GM19238 (cell line): ENCODE results near the gene ZNF740.

Experiments used
- DNase-seq: peaks from one replicate; pipeline ENCODE4 v3.0.0; 2011; ENCODE audit warnings: low spot score; ENCODE audit not compliant: insufficient read length

Gene ZNF740

DNA sequence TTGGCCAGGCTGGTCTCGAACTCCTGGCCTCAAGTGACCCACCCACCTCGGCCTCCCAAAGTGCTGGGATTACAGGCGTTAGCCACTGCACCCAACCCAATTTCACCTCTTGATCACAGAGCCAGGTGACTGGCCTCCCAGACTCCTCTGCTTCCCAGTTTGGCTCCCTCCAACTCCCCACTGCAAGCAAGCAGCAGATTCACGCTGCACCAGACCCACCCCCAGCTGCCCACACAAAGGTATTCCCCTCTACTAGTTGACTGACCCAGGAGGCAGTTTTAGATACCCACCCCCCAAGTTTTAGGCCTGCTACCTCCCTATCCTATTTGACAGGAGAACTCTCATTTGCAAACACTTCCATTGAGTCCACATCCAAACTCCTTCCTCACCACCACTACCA, 46.3 kb downstream of the ZNF740 start:
- DNase-seq, result no peak

DNA sequence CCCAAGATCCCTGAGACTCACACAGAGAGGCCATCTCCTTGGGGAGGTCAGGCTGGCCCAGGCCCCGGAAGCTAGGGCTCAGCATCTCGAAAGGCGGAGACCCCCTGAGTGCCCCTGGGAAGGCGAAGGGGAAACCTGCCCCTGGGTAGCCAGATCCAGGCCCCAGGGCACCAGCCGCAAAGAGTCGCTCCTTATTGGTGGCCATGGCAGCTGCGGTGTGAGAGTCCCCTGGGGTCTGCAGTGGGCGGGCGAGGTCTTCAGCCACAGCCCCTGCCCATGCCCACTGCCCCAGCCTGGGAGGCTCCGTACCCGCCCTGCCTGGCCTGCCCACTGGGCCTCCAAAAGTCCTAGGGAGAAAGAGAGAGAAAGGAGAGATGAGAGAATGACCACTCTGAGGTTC, 46.8 kb downstream of the ZNF740 start:
- DNase-seq, result no peak

DNA sequence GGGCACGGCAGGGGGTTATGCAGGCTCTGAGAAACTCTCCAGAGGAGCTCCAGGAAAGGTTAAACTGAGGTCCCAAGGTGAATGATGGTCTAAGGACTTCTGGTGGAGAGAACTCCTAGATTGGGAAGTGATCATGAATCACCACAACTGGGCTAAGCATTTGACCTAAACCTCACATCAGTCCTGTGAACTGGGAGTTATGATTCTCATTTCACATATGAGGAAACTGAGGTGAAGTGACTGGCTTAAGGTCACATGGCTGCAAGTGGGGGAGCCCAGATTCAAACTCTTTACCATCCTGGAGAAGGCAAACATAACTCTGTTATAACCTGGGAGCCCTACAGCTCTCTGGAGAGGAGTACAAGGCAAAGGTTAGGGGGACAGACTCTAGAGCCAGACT, 47.3 kb downstream of the ZNF740 start:
- DNase-seq, result no peak

DNA sequence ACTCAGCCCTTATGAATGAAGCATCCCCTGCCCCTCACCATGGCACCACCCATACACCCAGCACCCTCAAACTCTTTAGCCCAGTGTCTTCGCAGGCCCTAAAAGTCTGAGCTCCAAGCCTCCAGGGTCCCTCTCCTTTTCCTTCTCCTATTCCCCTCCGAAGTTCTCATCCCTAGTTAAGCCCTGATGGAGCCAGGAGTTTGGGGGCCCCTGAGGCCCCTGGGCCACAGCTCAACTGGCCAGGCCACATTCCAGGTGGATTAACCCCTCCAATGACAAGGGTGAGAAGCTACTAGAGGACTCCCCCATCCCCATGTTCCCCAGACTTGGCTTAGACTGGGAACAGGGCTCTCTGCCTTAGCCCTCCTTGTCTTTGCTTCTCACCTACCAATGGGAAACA, 48.9 kb downstream of the ZNF740 start:
- no peak for DNase-seq

DNA sequence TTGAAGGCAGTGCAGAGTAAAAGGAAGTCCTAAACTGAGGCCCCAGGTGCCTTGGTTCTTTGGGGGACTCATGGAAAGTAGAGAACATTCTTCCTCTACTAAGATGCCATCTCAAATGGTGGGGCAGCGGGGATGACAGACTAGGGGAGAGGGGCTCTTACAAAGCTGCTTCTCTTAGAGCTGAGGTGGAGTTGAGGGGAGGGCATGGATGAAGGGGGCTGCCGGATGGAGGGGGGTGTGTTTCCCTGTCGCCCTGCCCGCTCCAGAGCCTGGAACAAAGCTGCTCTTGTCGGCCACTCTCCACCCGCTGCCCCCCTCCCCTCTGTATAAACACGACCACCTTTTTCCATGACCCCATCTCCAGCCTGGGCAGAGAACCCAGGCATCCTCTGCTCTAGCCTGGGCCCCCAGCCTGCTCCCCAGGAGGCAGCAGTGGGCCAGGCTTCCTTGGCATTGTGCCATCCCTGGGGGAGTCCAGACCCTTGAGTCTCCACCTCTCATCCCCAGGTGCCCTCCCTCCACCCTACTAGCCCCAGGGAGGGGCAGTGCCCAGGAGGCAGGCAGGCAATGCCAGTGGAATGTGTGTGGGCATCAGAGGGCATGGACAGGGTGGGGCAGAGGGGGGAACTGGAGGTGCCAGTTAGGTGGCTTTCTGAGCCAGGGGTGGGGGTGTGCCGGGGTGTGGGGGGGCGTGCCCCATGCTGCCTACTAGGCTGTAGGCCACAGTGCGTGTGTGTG, 49.8 kb downstream of the ZNF740 start:
- no peak for DNase-seq

DNA sequence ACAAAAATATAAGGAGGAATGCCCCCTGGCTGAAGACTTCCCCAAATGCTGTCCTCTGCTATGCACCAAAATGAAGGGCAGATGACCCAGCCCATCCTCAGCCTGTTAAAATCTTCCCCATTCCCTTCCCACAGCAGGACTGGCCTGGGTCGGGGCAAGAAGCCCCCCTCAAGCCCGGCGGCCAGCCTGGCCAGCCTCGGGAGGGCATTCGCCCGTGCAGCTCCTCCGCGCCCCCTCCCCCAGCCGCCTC, 51.1 kb downstream of the ZNF740 start:
- no peak for DNase-seq

DNA sequence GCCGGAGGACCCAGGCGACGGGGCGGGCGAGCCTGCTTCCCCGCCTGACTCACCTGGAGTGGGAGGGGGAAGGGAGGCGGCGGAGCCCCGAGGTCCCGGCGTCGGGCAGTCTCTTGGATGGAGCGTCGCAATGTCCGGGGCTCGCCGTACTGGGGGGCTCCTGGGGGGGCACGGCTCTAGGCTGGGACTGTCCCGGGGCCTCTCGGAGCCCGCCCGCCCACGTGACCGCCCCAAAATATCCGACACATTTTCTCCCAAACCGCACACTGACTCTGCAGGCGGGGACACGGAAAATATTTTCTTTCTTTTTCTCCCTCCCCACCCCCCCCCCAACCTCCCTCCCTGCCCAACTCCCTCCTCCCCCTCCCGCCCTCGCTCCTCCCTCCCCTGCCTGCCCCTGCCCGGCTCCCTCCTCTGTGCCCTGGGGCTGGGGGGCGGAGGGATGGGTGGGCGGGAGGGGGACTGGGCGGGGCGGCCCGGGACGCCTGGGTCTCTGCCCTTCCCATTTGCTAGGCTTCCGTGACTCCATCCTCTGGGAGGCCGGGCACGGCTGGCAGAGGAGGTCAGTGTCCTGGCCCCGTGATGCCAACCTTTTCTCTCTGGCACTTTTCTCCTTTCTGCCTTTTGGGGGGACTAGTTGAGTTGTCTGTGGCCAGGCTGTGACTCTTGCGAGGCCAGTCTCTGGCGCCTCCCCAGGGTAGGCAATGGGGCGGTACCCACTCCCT, 51.6 kb downstream of the ZNF740 start, which contains the start of gene RARG:
RARG (minus strand) TSS at position 289 of the 725 bp plus-strand sequence. CDS start 4,664 bp downstream, outside the sequence.
- no peak for DNase-seq

DNA sequence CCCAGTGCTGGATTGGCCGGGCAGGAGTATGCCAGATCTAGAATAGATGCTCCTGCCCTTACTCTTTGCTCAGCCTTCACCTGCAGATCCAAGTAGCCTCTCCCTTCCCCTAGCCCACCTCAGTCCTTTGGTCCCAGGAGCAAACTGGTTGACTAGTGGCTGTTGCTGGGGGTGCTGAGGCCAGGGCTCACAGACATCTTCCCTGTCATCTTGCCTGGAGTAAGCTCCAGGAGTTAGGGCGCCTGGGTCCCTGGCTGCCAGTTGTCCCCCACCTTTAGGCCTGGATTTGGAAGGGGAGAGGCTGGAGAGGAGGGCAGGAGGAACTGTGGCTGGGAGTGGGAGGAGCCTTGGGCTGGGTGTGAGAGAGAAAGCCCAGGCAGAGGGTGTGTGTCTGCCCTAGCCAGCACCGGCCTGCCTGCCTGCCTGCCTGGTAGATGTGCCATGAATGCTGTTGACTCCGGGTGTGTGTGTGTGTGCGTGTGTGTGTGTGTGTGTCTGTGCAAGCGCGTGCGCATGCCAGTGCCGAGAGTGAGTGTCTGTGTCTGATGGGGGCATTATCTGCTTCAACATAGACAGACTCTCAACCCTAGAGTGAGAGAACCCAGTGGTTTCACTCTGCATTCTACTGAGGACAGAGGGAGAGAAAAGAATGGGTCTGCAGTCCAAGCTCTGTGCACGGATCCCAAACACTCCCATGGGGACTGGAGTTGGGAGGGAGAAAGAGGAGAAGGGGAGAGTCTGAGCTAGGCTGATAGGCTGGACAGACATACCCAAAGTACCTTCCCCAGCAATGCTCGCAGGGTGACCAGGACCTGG, 52.3 kb downstream of the ZNF740 start:
- DNase-seq, result no peak

DNA sequence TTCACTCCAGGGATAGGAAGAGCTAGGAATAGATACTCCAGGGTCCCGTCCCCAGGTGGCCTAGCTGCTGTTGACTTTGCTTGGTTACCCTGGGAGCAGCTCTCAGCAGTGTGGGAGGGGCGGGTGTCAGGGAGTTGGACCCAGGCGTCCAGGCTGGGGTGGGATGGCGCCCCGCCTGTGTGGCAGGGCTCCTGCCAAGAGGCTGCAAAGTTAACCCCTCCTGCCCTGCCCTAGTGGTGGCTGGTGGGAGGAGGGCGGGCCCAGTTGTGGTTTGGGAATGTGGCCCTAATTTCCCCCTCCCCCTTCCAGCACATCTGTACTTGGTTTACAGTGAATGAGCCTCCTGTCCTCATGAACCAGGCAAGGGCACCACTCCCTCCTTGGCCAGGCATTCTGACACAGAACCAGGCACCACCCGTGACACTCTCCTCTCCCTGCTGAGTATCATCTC, 53.2 kb downstream of the ZNF740 start:
- no peak for DNase-seq

DNA sequence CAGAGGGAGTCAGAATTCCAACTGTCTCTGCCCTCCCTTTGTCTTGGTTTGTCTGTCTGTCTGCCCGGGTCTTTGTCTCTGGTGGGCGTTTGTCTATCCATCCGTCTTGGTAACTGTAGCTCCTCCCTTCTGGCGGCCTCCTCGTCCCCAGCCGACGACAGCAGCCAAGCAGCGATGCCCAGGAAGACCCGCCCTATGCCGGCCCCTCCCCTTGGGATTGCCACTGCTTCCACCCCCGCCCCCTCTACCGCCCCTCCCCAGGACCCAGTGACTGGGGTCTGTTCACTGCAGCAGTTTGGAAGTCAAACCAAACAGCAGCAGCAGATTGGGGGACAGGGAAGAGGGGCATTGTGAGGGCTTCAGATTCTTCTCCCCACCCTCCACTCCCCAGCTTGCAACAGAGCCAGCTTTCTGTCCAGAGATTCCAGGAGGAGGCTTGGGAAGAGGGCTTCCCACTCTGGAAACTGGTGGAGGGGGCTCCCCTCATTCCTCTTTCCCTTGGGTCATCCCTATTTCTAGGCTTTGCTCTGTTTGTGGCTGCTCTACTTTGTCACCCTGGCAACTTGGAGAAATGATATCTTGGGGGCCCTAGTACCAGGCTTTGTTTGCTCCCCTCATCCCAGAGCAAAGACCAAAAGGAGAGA, 53.9 kb downstream of the ZNF740 start:
- no peak for DNase-seq

DNA sequence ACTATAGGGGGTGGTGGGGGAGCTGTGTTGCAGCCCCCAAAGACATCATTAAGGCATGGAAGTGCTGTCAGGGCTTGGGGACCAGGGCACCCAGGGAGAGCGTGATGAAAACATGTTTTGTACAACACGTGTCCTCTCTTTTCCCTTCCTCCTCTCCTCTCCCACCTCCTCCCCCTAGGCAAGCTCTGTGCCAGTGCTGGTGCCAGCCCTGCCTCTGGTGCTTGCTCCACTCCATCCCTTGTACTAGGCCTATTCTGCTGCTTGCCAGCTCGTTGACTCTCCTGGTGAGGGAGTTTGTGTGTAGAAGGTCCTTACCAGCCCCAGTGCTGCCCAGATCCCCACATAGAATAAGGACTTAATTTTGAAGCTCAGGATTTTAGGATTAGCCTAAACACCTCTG, 54.6 kb downstream of the ZNF740 start:
- DNase-seq, result no peak

DNA sequence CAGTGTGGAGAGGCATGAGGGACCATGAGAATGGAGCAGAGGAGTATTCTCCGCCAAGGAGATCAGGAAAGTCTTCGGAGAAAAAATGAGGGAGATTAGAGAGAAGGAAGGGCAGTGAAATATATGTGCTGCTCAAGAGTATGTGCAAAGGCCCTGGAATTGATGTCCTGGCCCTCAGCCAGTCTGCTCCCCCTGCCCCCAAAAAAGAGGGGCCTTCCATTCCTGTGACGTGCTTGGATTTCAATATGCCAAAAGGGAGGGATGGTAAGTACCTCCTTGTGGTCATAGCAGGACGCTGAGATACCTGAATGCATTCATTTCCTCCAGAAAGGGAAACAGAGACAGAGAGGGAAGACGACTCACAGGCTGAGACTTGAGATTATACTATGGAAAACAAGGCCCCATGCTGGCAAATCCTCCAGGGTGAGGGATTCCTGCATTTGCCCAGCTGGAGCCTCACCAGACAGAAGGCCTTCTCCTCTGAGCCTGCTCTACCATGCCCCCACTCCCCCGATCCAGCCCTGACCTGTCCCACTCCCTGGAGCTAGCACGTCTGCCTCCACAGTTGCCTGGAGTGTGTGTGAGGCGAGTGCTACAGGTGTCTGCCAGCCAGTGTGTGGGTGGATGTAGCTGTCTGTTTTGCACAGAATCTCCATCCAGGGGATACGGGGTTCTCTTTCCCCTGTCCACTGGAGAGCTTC, 55.4 kb downstream of the ZNF740 start:
- no peak for DNase-seq

DNA sequence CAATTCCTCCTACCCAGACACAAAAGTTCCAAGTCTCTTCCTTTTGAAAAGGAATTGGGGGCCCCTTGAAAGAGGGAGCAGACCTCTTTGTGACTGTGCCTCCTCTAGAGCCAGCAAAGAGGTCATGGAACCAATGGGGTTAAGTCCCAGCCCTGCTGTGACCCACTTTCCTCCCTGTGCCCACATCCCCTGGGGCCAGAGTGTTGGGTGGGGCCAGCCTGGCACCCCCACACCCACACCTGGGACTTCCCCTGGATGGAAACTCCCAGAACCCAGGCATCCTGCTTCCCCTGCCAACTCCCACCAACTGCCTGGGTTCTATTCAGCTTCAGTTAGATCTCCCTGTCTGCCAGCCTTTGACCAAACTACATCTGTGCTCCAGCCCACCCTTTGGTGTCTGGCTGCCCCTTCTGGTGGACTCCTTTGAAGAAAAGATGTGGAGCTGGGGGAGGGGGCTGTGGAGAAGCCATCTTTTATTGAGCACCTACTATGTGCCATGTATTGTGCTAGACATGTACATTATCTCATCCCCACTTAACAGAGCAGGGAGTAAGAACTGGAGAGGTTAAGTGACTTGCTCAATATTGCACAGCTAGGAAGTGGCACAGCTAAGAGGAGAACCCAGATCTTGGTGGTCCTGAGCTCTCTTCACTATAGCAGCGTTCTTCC, 56.1 kb downstream of the ZNF740 start:
- no peak for DNase-seq

DNA sequence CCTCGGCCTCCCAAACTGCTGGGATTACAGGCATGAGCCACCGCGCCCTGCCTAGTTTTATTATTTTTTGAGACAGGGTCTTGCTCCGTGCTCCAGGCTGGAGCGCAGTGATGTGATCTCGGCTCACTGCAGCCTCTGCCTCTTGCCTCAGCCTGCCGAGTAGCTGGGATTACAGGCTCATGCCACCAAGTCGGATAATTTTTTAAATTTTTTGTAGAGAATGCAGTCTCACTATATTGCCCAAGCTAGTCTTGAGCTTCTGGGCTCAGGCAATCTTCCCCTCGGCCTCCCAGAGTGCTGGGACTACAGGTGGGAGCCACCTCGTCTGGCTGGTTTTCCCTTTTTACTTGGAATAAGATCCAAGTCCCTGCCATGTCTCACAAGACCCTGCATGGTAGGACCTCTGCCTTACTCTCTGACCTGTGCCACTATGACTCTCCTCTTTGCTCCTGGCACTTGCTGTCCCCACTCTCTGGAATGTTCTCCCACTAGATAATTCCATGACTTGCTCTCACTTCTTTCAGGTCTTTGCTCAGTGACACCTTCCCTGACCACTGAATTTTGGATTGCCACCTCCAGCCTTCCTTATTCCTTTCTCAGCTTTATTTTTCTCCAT, 59.2 kb downstream of the ZNF740 start:
- DNase-seq, result no peak

DNA sequence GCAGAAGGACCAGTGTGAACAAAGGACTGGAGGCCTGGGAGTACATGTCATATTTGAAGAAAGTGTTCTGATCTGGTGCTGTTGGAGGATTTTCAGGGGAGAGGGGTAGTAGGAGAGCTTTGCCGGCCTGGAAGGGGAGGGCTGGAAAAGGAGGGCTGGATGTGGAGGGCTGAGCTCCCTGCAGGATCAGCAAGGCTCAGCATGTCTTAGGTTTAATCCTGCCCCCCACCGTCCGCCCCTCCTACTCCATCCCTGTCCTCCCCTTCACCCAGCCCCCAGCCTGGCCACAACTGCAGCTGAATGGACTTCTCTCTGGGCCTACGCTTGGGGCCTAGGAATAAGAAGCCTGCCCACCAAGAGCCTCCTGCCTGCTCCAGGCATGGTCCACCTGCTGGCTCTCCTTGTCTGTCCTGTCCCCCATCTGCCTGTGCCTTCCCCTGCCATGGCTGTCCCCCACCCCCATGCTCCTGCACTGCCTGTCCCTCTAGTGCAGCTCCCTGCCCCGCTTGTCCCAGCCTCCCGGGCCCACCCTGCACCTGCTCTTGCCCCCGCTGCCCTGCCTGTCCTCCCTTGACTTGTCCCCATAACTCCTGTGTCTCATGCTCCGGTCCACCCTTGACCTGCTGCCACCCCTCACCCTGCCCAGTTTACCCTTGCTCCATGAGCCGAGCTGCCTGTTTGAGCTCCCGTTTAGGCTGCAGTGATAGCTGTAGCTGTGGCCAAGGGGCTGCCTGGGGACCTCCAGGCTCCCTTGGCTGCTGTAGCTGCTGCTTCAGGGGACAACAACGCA, 61.3 kb downstream of the ZNF740 start:
- DNase-seq, result no peak

DNA sequence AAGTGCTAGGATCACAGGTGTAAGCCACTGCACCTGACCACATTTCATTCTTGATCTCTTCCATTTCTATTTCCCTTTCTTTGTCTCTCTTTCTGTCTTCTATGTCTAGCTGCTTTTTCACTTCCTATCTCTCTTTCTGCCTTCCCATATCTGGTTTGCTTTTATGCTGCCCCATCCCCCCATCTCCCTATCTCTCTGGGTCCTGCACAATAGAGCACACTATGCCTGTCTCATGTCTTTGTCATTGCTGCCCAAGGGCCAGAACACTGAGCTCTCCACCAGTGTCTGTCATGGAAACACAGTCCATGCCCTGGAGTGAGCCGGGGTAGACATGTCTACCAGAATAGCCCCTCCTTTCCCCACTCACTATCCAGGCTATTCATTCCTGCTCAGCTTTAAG, 63.8 kb downstream of the ZNF740 start:
- DNase-seq, result no peak
